GM23248 (cell line): ENCODE data around the gene ZDHHC22.

Source experiments
- EZH2 ChIP-seq: fragments of 200-600 bp; sonication (generic); IDR thresholded peaks from 2 replicates; pipeline ENCODE4 v1.6.1; 2018; ENCODE audit warnings: antibody characterized with exemption, mild to moderate bottlenecking; ENCODE audit not compliant: insufficient read depth, poor library complexity, severe bottlenecking
- EZH2phosphoT487 ChIP-seq: fragments of 200-600 bp; sonication (generic); IDR thresholded peaks from 2 replicates; pipeline ENCODE4 v1.6.1; 2018; ENCODE audit warnings: antibody characterized with exemption, moderate library complexity, mild to moderate bottlenecking, low read depth; ENCODE audit not compliant: insufficient read depth

GRCh38 chr14:77100961-77101360 is 40.6 kb downstream of the ZDHHC22 start:
- TF ChIP-seq EZH2phosphoT487, result no peak
- TF ChIP-seq EZH2, result no peak
